ENCODE measurements around the gene TBX3. TPM values are rescaled to one million over a fixed set of nuclear protein-coding genes. Genes with fewer than 3 reads are reported as not detected.

The TBX3 gene
- total RNA-seq, 5 donors from 2014 or later (not counting 1 experiment from before 2014, with no cell fraction given): 0.26 to 0.44 (median 0.41) TPM; not detected in 2

DNA sequence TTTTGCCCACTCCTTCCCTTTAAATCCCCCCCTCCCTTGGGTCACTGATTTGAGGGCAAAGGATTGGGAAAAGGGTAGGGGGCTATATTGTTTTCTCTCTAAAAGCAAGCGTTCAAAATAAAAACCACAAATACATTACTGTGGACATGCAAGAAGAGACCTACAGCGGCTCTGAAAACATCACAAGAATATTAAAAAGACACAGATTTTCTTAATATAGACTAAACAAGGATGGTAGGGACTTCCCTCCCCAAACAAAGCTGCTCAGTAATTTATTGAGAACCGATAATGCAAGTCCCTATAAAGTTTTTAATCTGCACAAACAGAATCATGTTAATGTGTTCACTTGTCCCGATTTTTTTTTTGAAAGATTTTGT lies 12.9 kb downstream of the TBX3 start:
- no peak overlapping the region for H3K27ac Mint-ChIP-seq
- H3K27me3 Mint-ChIP-seq: peaks cover 66 to 83% of the 10 kb centered on the region in 2 donors
- Histone ChIP-seq H3K9me3 (no peaks in the 10 kb centered on the region), H3K36me3 (ENCODE audit: control insufficient read depth in 2 of 2, extremely low read depth in 1 of 2, insufficient read depth in 1 of 2, low read length in 1 of 2) (no peaks in the 10 kb centered on the region), H3K27me3 (replicated peaks in 1 of 2; ENCODE audit: control insufficient read depth in 2 of 2, extremely low read depth in 1 of 2, insufficient read depth in 2 of 2, low read length in 1 of 2) (peaks cover 27 to 65% of the 10 kb centered on the region in 2 experiments), H3K4me1 (ENCODE audit: control insufficient read depth in 1 of 2, extremely low read depth in 1 of 2, insufficient read depth in 2 of 2, low read length in 2 of 2) (no peaks in the 10 kb centered on the region), H3K27ac (ENCODE audit: low read length) (no peak overlapping the region), H3K4me3 (ENCODE audit: control insufficient read depth in 1 of 2, extremely low read depth in 1 of 2, low read length in 1 of 2) (no peak overlapping the region)
- no peaks in the 10 kb centered on the region for H3K9me3 Mint-ChIP-seq
- H3K4me1 Mint-ChIP-seq: peaks cover 0 to 6% (median 2%) of the 10 kb centered on the region in 3 donors
- ATAC-seq (replicated peaks in 1 of 4) (no peak), DNase-seq (no peak)
- POLR2A ChIA-PET: no interaction called here
- WGBS (ENCODE audit: insufficient coverage): no CpG with 5 or more reads among the region's 4 CpGs
- H3K36me3 Mint-ChIP-seq: no peaks in the 10 kb centered on the region
- CTCF ChIA-PET: no interaction called here
- no peak overlapping the region for H3K4me3 Mint-ChIP-seq

DNA sequence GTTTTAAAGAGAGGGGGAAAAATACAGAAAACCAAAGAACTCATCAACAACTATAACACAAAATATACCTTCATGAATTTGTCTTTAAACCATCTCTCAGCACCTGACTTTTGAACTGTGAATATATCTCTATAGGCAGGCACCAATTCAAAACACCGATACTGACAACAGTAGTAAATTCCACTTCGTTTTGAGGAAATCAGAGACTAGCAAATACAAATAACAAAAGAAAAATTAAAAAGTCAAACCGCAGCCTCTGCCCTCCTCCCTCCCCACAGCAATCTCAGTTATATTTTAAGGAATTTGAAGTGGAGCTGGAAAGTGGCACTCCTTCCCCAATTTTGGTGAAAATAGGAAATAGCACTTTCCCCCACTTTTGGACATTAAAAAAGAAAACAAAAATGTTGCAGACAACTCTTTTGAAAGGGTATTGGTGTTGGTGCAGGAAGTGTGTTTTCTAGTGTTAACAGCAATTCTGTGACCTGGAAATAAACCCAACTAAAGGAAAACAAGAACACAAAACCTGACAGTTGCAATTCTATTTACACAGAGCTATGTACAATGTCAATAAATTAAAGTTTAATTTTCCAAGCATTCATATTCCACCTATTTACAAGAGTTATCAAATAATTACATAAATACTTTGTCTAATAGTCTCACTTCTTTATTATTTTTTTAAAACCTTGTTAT lies 13.5 kb downstream of the TBX3 start:
- Histone ChIP-seq H3K4me1 (ENCODE audit: control insufficient read depth in 1 of 2, extremely low read depth in 1 of 2, insufficient read depth in 2 of 2, low read length in 2 of 2) (no peaks in the 10 kb centered on the region), H3K4me3 (ENCODE audit: control insufficient read depth in 1 of 2, extremely low read depth in 1 of 2, low read length in 1 of 2) (no peak overlapping the region), H3K27ac (ENCODE audit: low read length) (no peak overlapping the region), H3K36me3 (ENCODE audit: control insufficient read depth in 2 of 2, extremely low read depth in 1 of 2, insufficient read depth in 1 of 2, low read length in 1 of 2) (no peaks in the 10 kb centered on the region), H3K27me3 (replicated peaks in 1 of 2; ENCODE audit: control insufficient read depth in 2 of 2, extremely low read depth in 1 of 2, insufficient read depth in 2 of 2, low read length in 1 of 2) (peaks cover 23 to 67% of the 10 kb centered on the region in 2 experiments), H3K9me3 (no peaks in the 10 kb centered on the region)
- ChIA-PET POLR2A (no interaction called here), CTCF (no interaction called here)
- Mint-ChIP-seq H3K27ac (no peak overlapping the region), H3K4me1 (peaks cover 0 to 6% (median 2%) of the 10 kb centered on the region in 3 donors), H3K9me3 (no peaks in the 10 kb centered on the region), H3K36me3 (no peaks in the 10 kb centered on the region), H3K4me3 (no peak overlapping the region), H3K27me3 (peaks cover 62 to 81% of the 10 kb centered on the region in 2 donors)
- no peak for ATAC-seq (replicated peaks in 1 of 4)
- 40% methylated on average over 1 of the region's 3 CpGs for WGBS (ENCODE audit: insufficient coverage)
- no peak for DNase-seq

DNA sequence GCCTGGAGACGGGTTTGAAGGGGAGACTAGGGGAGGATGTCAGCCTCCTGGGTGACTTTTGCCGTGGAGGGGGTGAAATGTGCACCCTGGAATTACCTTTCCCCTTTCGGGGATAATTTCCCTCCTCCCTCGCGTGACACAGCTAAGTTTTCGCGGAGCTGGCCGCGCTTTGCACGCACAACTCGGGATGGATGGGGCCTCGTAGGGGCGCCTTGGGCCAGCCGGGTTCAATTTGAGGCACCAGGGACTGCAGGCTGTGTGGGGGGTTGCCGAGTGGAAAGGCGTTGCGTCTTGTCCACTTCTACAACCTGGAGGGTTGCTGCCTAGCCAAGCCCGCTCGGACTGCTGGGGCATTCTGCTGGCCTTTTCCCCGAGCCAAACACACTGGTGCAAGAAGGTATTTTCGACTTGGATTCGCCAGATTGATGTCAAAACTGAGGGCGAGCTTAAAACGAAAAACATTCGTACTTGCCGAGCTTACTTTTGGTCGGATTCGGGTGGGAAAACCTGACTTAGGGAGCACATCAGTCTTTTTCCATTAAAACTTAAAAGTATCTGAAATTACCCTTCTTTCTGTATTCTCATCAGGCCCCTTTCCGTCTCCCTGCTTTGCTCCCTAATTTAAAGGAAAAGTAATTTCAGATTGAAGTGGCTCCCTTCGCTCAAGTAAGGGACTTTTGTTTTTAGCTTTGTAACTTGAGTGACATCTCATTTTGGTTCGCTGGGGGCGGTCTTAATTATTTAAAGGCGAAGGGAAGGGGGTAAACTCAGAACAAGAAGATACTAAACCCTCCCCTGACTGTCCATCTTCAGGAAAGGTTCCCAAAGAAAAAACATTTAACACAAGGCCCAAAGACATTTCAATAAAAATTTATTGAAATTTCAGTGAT lies 14.3 kb downstream of the TBX3 start:
- POLR2A ChIA-PET: no interaction called here
- H3K4me1 Mint-ChIP-seq: peaks cover 0 to 6% (median 2%) of the 10 kb centered on the region in 3 donors

DNA sequence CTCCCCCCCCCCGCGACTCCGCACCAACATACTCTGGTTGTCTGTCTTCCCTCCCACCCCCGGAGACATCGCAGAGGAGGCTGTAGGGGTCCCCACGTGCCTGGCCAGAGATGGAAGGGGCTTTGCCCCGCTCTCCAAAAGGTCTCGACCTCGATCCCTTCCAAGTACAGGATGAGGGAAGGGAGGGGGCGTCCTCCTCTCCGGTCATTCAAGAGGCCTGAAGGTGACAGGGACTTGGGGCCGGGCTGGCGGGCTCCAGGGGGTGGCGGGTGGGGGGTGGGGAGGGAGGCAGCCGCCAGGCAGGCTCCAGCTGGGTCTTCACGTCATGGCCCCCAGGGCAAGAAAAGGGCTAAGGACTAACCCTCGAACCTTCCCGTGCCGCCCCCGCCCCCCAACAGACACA lies 15.1 kb downstream of the TBX3 start:
- no peak overlapping the region for H3K27ac Mint-ChIP-seq
- Histone ChIP-seq H3K4me1 (ENCODE audit: control insufficient read depth in 1 of 2, extremely low read depth in 1 of 2, insufficient read depth in 2 of 2, low read length in 2 of 2) (no peaks in the 10 kb centered on the region), H3K9me3 (no peaks in the 10 kb centered on the region), H3K4me3 (ENCODE audit: control insufficient read depth in 1 of 2, extremely low read depth in 1 of 2, low read length in 1 of 2) (no peak overlapping the region), H3K27ac (ENCODE audit: low read length) (no peak overlapping the region), H3K27me3 (replicated peaks in 1 of 2; ENCODE audit: control insufficient read depth in 2 of 2, extremely low read depth in 1 of 2, insufficient read depth in 2 of 2, low read length in 1 of 2) (peaks cover 21 to 71% of the 10 kb centered on the region in 2 experiments), H3K36me3 (ENCODE audit: control insufficient read depth in 2 of 2, extremely low read depth in 1 of 2, insufficient read depth in 1 of 2, low read length in 1 of 2) (no peaks in the 10 kb centered on the region)
- no peaks in the 10 kb centered on the region for H3K36me3 Mint-ChIP-seq
- WGBS (ENCODE audit: insufficient coverage): no CpG with 5 or more reads among the region's 20 CpGs
- ATAC-seq (replicated peaks in 1 of 4): no peak
- ChIA-PET POLR2A (no interaction called here), CTCF (no interaction called here)
- DNase-seq: no peak
- H3K4me1 Mint-ChIP-seq: peaks cover 0 to 6% (median 2%) of the 10 kb centered on the region in 3 donors
- no peak overlapping the region for H3K4me3 Mint-ChIP-seq
- H3K27me3 Mint-ChIP-seq: peaks cover 61 to 81% of the 10 kb centered on the region in 2 donors
- no peaks in the 10 kb centered on the region for H3K9me3 Mint-ChIP-seq

More for the DNA sequence above, 14.3 kb downstream of the TBX3 start:
- H3K9me3 ChIP-seq: no peaks in the 10 kb centered on the region
- H3K4me3 ChIP-seq (ENCODE audit: control insufficient read depth in 1 of 2, extremely low read depth in 1 of 2, low read length in 1 of 2): no peak overlapping the region
- Mint-ChIP-seq H3K9me3 (no peaks in the 10 kb centered on the region), H3K27ac (no peak overlapping the region), H3K36me3 (no peaks in the 10 kb centered on the region), H3K4me3 (no peak overlapping the region), H3K27me3 (peaks cover 57 to 79% of the 10 kb centered on the region in 2 donors)
- H3K4me1 ChIP-seq (ENCODE audit: control insufficient read depth in 1 of 2, extremely low read depth in 1 of 2, insufficient read depth in 2 of 2, low read length in 2 of 2): no peaks in the 10 kb centered on the region
- no peak for ATAC-seq (replicated peaks in 1 of 4)
- peaks cover 21 to 72% of the 10 kb centered on the region in 2 experiments for H3K27me3 ChIP-seq (replicated peaks in 1 of 2; ENCODE audit: control insufficient read depth in 2 of 2, extremely low read depth in 1 of 2, insufficient read depth in 2 of 2, low read length in 1 of 2)
- CTCF ChIA-PET: no interaction called here
- 15% methylated on average over 20 of the region's 33 CpGs for WGBS (ENCODE audit: insufficient coverage)
- no peak overlapping the region for H3K27ac ChIP-seq (ENCODE audit: low read length)
- no peaks in the 10 kb centered on the region for H3K36me3 ChIP-seq (ENCODE audit: control insufficient read depth in 2 of 2, extremely low read depth in 1 of 2, insufficient read depth in 1 of 2, low read length in 1 of 2)
- no peak for DNase-seq

DNA sequence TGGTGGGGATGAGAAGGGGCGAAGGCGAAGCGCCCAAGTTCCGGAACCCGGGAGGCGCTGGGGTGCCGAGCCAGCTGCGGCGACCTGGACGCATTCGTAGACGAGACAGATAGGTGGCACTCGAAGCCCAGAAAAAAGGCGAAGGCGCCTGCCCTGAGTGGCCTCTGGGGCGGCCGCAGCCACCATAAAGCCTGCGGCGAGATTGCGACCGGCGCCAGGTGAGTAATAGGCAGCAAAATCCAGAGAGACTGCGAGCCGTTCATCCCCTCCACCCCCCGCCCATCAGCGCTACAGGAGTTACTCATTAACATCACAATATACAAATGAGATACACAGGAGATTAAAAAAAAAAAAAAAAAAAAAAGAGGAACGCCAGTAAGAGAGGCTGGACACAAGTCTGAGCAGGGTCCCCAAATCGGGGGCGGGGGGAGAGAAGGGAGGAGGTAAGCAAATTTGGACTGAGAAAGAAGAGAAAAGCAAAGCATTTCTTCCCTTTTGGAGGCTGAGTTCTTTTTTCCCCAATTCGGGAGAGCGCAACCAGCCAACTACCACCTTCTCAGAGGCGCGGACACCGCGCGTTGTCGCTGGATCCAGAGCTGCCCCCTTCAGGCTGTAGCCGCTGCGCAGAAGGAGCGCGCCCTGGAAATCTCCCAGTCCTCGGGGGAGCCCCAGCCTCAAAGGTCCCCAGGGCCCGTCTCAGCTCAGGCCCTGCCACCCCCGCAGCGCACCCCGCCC lies 15.7 kb downstream of the TBX3 start:
- 6% methylated on average over 34 of the region's 46 CpGs for whole genome bisulfite sequencing (ENCODE audit: insufficient coverage)
- peaks cover under 1 to 6% (median 2%) of the 10 kb centered on the region in 3 donors for H3K4me1 Mint-ChIP-seq
- no peaks in the 10 kb centered on the region for H3K36me3 ChIP-seq (ENCODE audit: control insufficient read depth in 2 of 2, extremely low read depth in 1 of 2, insufficient read depth in 1 of 2, low read length in 1 of 2)
- no peaks in the 10 kb centered on the region for H3K36me3 Mint-ChIP-seq
- no peak overlapping the region for H3K4me3 ChIP-seq (ENCODE audit: control insufficient read depth in 1 of 2, extremely low read depth in 1 of 2, low read length in 1 of 2)
- no peak overlapping the region for H3K4me3 Mint-ChIP-seq
- H3K27ac ChIP-seq (ENCODE audit: low read length): no peak overlapping the region
- ChIA-PET POLR2A (no interaction called here), CTCF (no interaction called here)
- no peaks in the 10 kb centered on the region for H3K9me3 ChIP-seq
- H3K4me1 ChIP-seq (ENCODE audit: control insufficient read depth in 1 of 2, extremely low read depth in 1 of 2, insufficient read depth in 2 of 2, low read length in 2 of 2): no peaks in the 10 kb centered on the region
- H3K27ac Mint-ChIP-seq: no peak overlapping the region
- no peaks in the 10 kb centered on the region for H3K9me3 Mint-ChIP-seq
- H3K27me3 Mint-ChIP-seq: peaks cover 60 to 81% of the 10 kb centered on the region in 2 donors
- no peak for ATAC-seq (replicated peaks in 1 of 4)
- peaks cover 21 to 69% of the 10 kb centered on the region in 2 experiments for H3K27me3 ChIP-seq (replicated peaks in 1 of 2; ENCODE audit: control insufficient read depth in 2 of 2, extremely low read depth in 1 of 2, insufficient read depth in 2 of 2, low read length in 1 of 2)
- no peak for DNase-seq

GRCh38 chr12:114667669-114668150 lies 16.3 kb downstream of the TBX3 start:
- no peak overlapping the region for H3K4me3 ChIP-seq (ENCODE audit: control insufficient read depth in 1 of 2, extremely low read depth in 1 of 2, low read length in 1 of 2)
- H3K27ac ChIP-seq (ENCODE audit: low read length): no peak overlapping the region
- CTCF ChIA-PET: no interaction called here
- WGBS (ENCODE audit: insufficient coverage): 11% methylated on average over 16 of the region's 16 CpGs
- peaks cover 60 to 81% of the 10 kb centered on the region in 2 donors for H3K27me3 Mint-ChIP-seq
- H3K9me3 ChIP-seq: no peaks in the 10 kb centered on the region
- DNase-seq (no peak), ATAC-seq (replicated peaks in 1 of 4) (no peak)
- peaks cover 18 to 68% of the 10 kb centered on the region in 2 experiments for H3K27me3 ChIP-seq (replicated peaks in 1 of 2; ENCODE audit: control insufficient read depth in 2 of 2, extremely low read depth in 1 of 2, insufficient read depth in 2 of 2, low read length in 1 of 2)
- H3K4me1 Mint-ChIP-seq: peaks cover 3 to 7% (median 6%) of the 10 kb centered on the region in 3 donors
- H3K4me1 ChIP-seq (ENCODE audit: control insufficient read depth in 1 of 2, extremely low read depth in 1 of 2, insufficient read depth in 2 of 2, low read length in 2 of 2): no peaks in the 10 kb centered on the region
- POLR2A ChIA-PET: no interaction called here
- H3K36me3 ChIP-seq (ENCODE audit: control insufficient read depth in 2 of 2, extremely low read depth in 1 of 2, insufficient read depth in 1 of 2, low read length in 1 of 2): no peaks in the 10 kb centered on the region
- no peaks in the 10 kb centered on the region for H3K36me3 Mint-ChIP-seq
- H3K9me3 Mint-ChIP-seq: no peaks in the 10 kb centered on the region
- no peak overlapping the region for H3K27ac Mint-ChIP-seq
- H3K4me3 Mint-ChIP-seq: no peak overlapping the region

All from T-cell (primary cell).